WERI-Rb-1 (cell line): ENCODE results near the gene NUP133.

Source experiments
- DNase-seq: peaks from one replicate; pipeline ENCODE4 v3.0.0-alpha.2; 2020
- H3K27ac ChIP-seq: fragments of 250-450 bp; sonication (Bioruptor Pico); 2 replicates; pipeline ENCODE4 v1.5.1; 2020; ENCODE audit warnings: mild to moderate bottlenecking, moderate library complexity
- H3K27me3 ChIP-seq: fragments of 250-450 bp; sonication (Bioruptor Pico); 2 replicates; pipeline ENCODE4 v1.5.1; 2021; ENCODE audit warnings: mild to moderate bottlenecking, low read depth, moderate library complexity; ENCODE audit not compliant: insufficient read depth, severe bottlenecking
- H3K36me3 ChIP-seq: fragments of 250-450 bp; sonication (Bioruptor Pico); 2 replicates; pipeline ENCODE4 v1.5.1; 2020; ENCODE audit warnings: mild to moderate bottlenecking, moderate library complexity
- H3K4me3 ChIP-seq: 2 replicates; pipeline ENCODE4 v1.5.1; 2011; ENCODE audit warnings: low read depth, mild to moderate bottlenecking, control low read depth, low read length
- H3K9me3 ChIP-seq: fragments of 250-450 bp; sonication (Bioruptor Pico); 2 replicates; pipeline ENCODE4 v1.5.1; 2021; ENCODE audit warnings: mild to moderate bottlenecking, moderate library complexity; ENCODE audit not compliant: severe bottlenecking
- CTCF ChIP-seq: IDR thresholded peaks from 2 replicates; pipeline ENCODE4 v1.5.1; 2011; ENCODE audit warnings: low read depth, mild to moderate bottlenecking, control low read depth, inconsistent platforms, low read length

NUP133 gene

GRCh38 chr1:229506633-229507032 is 1.5 kb downstream of the NUP133 start:
- no peak for DNase-seq
- no peak overlapping the region for H3K27ac ChIP-seq
- no peak for TF ChIP-seq CTCF
- H3K4me3 ChIP-seq, result no peak overlapping the region
- H3K9me3 ChIP-seq, result no peaks in the 10 kb centered on the region
- H3K36me3 ChIP-seq, result no peaks in the 10 kb centered on the region; the same call in 1 of the 2 replicates
- H3K27me3 ChIP-seq, result no peaks in the 10 kb centered on the region

GRCh38 chr1:229495782-229496181 is 12.4 kb downstream of the NUP133 start:
- Histone ChIP-seq H3K36me3 (peaks cover 2% of the 10 kb centered on the region; the same call in 1 of the 2 replicates), H3K27me3 (no peaks in the 10 kb centered on the region), H3K9me3 (no peaks in the 10 kb centered on the region), H3K27ac (no peak overlapping the region), H3K4me3 (no peak overlapping the region)
- TF ChIP-seq CTCF, result no peak
- no peak for DNase-seq

- Histone ChIP-seq H3K36me3 (peaks cover 4% of the 10 kb centered on the region), H3K27ac (no peak overlapping the region), H3K27me3 (no peaks in the 10 kb centered on the region), H3K4me3 (no peak overlapping the region), H3K9me3 (no peaks in the 10 kb centered on the region)
- DNase-seq, result no peak
- no peak for TF ChIP-seq CTCF
Observed at GRCh38 chr1:229487181-229487580, 21.0 kb downstream of the NUP133 start.

- Histone ChIP-seq H3K27ac (no peak overlapping the region), H3K9me3 (no peaks in the 10 kb centered on the region), H3K27me3 (no peaks in the 10 kb centered on the region), H3K36me3 (peaks cover 5% of the 10 kb centered on the region), H3K4me3 (no peak overlapping the region)
- no peak for DNase-seq
- TF ChIP-seq CTCF, result no peak
Observed at GRCh38 chr1:229485318-229485717, 22.8 kb downstream of the NUP133 start.

GRCh38 chr1:229482511-229482910 is 25.6 kb downstream of the NUP133 start:
- Histone ChIP-seq H3K4me3 (no peak overlapping the region), H3K36me3 (peaks cover 5% of the 10 kb centered on the region), H3K27ac (no peak overlapping the region), H3K27me3 (no peaks in the 10 kb centered on the region), H3K9me3 (no peaks in the 10 kb centered on the region)
- DNase-seq, result no peak
- no peak for TF ChIP-seq CTCF

- no peak for TF ChIP-seq CTCF
- no peak for DNase-seq
- H3K36me3 ChIP-seq, result peaks cover 5% of the 10 kb centered on the region
- H3K27ac ChIP-seq, result no peak overlapping the region
- H3K4me3 ChIP-seq, result no peak overlapping the region
- no peaks in the 10 kb centered on the region for H3K9me3 ChIP-seq
- no peaks in the 10 kb centered on the region for H3K27me3 ChIP-seq
Observed at GRCh38 chr1:229480495-229480894, 27.6 kb downstream of the NUP133 start.
